Endothelial cell of umbilical vein (primary cell): ENCODE results near the gene CCDC102B.

Experiments used
- POLR2A ChIP-seq: IDR thresholded peaks from 2 replicates; pipeline ENCODE4 v1.6.1; 2012; ENCODE audit warnings: low read depth, mild to moderate bottlenecking, control low read depth, low read length
- POLR2AphosphoS5 ChIP-seq: IDR thresholded peaks from 2 replicates; pipeline ENCODE4 v1.6.1; 2012; ENCODE audit warnings: low read depth, mild to moderate bottlenecking, control low read depth, low read length, moderate library complexity; ENCODE audit not compliant: insufficient read depth

DNA sequence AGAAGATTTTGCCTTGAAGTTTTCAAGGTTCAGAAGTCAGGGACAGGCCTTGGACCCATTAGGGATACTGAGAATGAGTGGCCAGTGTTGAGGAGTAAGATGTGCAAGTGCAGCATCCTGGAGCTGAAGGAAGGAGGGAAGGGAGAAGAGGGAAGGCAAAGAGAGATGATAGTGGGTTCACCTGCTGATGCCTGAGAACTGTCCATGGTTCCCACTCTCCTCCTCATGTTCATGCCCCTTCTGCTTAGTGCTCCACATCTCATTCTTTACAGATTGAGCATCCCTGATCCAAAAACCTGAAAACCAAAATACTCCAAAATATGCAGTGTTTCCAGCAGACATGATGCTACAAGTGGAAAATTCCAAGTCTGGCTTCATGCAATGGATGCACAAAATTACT, 137.8 kb downstream of the CCDC102B start:
- TF ChIP-seq POLR2AphosphoS5, result no peak
- no peak for TF ChIP-seq POLR2A
